CD4-positive, alpha-beta T cell (primary cell): ENCODE data around the gene STOML3. TPM values are rescaled to one million over a fixed set of nuclear protein-coding genes. Genes with fewer than 3 reads are reported as not detected.

ENCODE experiments used
- ATAC-seq: fragments of 200-7000 bp; cut with Tn5 transposase; one replicate; pipeline ENCODE4 v1.10.0; 2022; ENCODE audit warnings: mild to moderate bottlenecking; ENCODE audit not compliant: poor library complexity
- CTCF ChIA-PET: fragments of 350-600 bp; sonication (Branson Sonifier 250); formaldehyde crosslinking; loops from one replicate; lab custom pipeline; 2021; ENCODE audit warnings: antibody characterized with exemption, inconsistent platforms; lab: Charles Lee
- POLR2A ChIA-PET: fragments of 350-600 bp; sonication (Branson Sonifier 250); formaldehyde crosslinking; loops from one replicate; lab custom pipeline; 2021; ENCODE audit warnings: antibody characterized with exemption, inconsistent platforms; lab: Charles Lee
- DNase-seq, 14 experiments: peaks; one replicate each; pipeline ENCODE4 v3.0.0-alpha.2; 2013 to 2020; ENCODE audit warnings: mixed read lengths in 2 of 14
- H3K27ac ChIP-seq, 2 donors: one replicate each; pipeline versions ENCODE4 v1.5.1 to v1.7.0; 2013; ENCODE audit warnings: low read length in 2 of 2, low read depth in 1 of 2, mild to moderate bottlenecking in 1 of 2
- H3K27me3 ChIP-seq, 2 experiments: 1 replicate in 1 of 2; 2 replicates in 1 of 2; pipeline versions ENCODE4 v1.6.1 to v1.7.0; 2013; ENCODE audit warnings: low read length in 2 of 2, control low read depth in 1 of 2, mild to moderate bottlenecking in 1 of 2, moderate library complexity in 1 of 2; ENCODE audit not compliant: insufficient read depth in 2 of 2, control insufficient read depth in 1 of 2
- H3K36me3 ChIP-seq: one replicate; pipeline ENCODE4 v1.6.1; 2013; ENCODE audit warnings: low read length, control low read depth; ENCODE audit not compliant: insufficient read depth
- H3K4me1 ChIP-seq: one replicate; pipeline ENCODE4 v1.6.1; 2013; ENCODE audit warnings: low read length, control low read depth; ENCODE audit not compliant: insufficient read depth
- H3K4me3 ChIP-seq: one replicate; pipeline ENCODE4 v1.5.1; 2013; ENCODE audit warnings: mild to moderate bottlenecking, low read length, moderate library complexity
- H3K9me3 ChIP-seq, 2 experiments: 1 replicate in 1 of 2; 2 replicates in 1 of 2; pipeline versions ENCODE4 v1.6.1 to v1.7.0; 2013; ENCODE audit warnings: low read length in 2 of 2, mild to moderate bottlenecking in 2 of 2, control low read depth in 1 of 2, moderate library complexity in 1 of 2; ENCODE audit not compliant: control insufficient read depth in 1 of 2, insufficient read depth in 1 of 2
- H3K27ac Mint-ChIP-seq: one replicate; pipeline ENCODE4 v1.8.0; 2020; ENCODE audit warnings: mixed read lengths
- H3K27me3 Mint-ChIP-seq: one replicate; pipeline ENCODE4 v1.8.0; 2021; ENCODE audit warnings: mixed read lengths
- H3K36me3 Mint-ChIP-seq: one replicate; pipeline ENCODE4 v1.8.0; 2021; ENCODE audit warnings: low read depth, mixed read lengths
- H3K4me1 Mint-ChIP-seq: one replicate; pipeline ENCODE4 v1.8.0; 2021; ENCODE audit warnings: low read depth, mixed read lengths
- H3K4me3 Mint-ChIP-seq: one replicate; pipeline ENCODE4 v1.8.0; 2020; ENCODE audit warnings: mild to moderate bottlenecking, mixed read lengths
- H3K9me3 Mint-ChIP-seq: one replicate; pipeline ENCODE4 v1.8.0; 2020; ENCODE audit warnings: mixed read lengths
- intact Hi-C, 2 experiments: fragments of 100-400 bp; cut with DNase I in 1 of 2; cut with micrococcal nuclease in 1 of 2; formaldehyde crosslinking; loops; one replicate each; pipeline versions ENCODE4 v1.15.1 to v1.9.0; 2023 to 2025; cut with DNase I, micrococcal nuclease
- total RNA-seq, 174 experiments: library from RNA in 2 of 174; stranded (reverse) in 2 of 174; gene quantifications; one replicate each; pipeline ENCODE4 v1.2.3 and lab custom pipeline; 2021 to 2026
- TF ChIP-seq, protein P1 (sequence below): fragments of 200-600 bp; IDR thresholded peaks from one replicate; pipeline ENCODE4 v1.8.0; 2022; ENCODE audit warnings: antibody characterized with exemption, mild to moderate bottlenecking

The STOML3 gene
- total RNA-seq, 2 experiments from 2014 or later, result not detected

DNA sequence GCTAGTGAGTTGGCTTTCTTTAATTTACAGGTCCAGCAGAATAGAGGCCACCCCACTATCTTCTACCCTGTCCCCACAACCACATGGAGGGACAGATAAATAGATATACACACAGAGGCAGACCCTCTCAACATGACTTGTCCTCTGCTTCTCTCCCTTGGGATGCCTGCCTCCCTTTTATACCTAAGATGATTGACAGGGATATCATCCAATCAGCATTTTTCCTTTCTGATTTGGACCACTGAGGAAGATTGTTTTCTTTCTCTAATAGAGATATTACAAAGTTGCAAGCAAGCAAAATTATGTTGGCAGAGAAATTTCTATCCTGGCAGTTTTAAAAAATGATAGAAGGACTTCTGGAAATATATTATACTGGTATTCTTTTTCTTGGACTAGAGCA lies 35.8 kb downstream of the STOML3 start:
- Mint-ChIP-seq H3K27ac (no peak overlapping the region), H3K27me3 (peaks cover 32% of the 10 kb centered on the region), H3K4me1 (no peaks in the 10 kb centered on the region), H3K36me3 (no peaks in the 10 kb centered on the region), H3K4me3 (no peak overlapping the region), H3K9me3 (no peaks in the 10 kb centered on the region)
- Histone ChIP-seq H3K27ac (no peak overlapping the region), H3K9me3 (peaks cover 0 to 1% of the 10 kb centered on the region in 2 experiments), H3K27me3 (peaks cover 0 to 5% of the 10 kb centered on the region in 2 experiments), H3K4me1 (no peaks in the 10 kb centered on the region), H3K4me3 (no peak overlapping the region), H3K36me3 (no peaks in the 10 kb centered on the region)
- ChIA-PET CTCF (no interaction called here), POLR2A (no interaction called here)
- intact Hi-C loops, result no loop called here
- no peak for ATAC-seq
- TF ChIP-seq, protein P1, sequence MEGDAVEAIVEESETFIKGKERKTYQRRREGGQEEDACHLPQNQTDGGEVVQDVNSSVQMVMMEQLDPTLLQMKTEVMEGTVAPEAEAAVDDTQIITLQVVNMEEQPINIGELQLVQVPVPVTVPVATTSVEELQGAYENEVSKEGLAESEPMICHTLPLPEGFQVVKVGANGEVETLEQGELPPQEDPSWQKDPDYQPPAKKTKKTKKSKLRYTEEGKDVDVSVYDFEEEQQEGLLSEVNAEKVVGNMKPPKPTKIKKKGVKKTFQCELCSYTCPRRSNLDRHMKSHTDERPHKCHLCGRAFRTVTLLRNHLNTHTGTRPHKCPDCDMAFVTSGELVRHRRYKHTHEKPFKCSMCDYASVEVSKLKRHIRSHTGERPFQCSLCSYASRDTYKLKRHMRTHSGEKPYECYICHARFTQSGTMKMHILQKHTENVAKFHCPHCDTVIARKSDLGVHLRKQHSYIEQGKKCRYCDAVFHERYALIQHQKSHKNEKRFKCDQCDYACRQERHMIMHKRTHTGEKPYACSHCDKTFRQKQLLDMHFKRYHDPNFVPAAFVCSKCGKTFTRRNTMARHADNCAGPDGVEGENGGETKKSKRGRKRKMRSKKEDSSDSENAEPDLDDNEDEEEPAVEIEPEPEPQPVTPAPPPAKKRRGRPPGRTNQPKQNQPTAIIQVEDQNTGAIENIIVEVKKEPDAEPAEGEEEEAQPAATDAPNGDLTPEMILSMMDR, result no peak
- DNase-seq, result no peak

DNA sequence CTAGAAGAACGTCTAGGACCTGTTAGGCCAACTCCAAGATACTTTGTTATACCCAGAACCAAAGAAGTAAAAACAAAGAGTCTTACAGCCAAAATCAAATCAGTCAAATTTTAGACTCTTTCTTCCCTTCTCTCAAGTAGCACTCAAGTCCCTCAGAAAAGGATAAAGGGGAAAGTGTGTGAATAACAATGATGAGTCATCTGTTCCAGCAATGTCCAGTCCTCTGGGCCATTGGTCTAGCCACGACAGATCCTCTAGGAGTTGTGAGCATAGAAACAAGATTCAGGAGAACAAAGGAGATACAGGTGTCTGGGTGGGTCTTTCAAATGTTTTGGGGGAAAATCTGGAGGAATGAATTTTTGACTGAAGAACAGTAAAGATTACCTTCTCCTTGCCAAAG lies 36.3 kb downstream of the STOML3 start:
- H3K4me3 ChIP-seq, result no peak overlapping the region
- H3K27me3 Mint-ChIP-seq, result peaks cover 38% of the 10 kb centered on the region
- H3K27ac Mint-ChIP-seq, result no peak overlapping the region
- H3K9me3 ChIP-seq, result no peaks in the 10 kb centered on the region
- H3K9me3 Mint-ChIP-seq, result no peaks in the 10 kb centered on the region
- H3K4me3 Mint-ChIP-seq, result no peak overlapping the region
- intact Hi-C loops, result no loop called here
- TF ChIP-seq, protein P1, result no peak
- H3K27ac ChIP-seq, result no peak overlapping the region
- H3K36me3 ChIP-seq, result no peaks in the 10 kb centered on the region
- no peaks in the 10 kb centered on the region for H3K36me3 Mint-ChIP-seq
- DNase-seq (no peak), ATAC-seq (no peak)
- CTCF ChIA-PET, result no interaction called here
- POLR2A ChIA-PET, result no interaction called here
- peaks cover 0 to 5% of the 10 kb centered on the region in 2 experiments for H3K27me3 ChIP-seq
- no peaks in the 10 kb centered on the region for H3K4me1 Mint-ChIP-seq
- H3K4me1 ChIP-seq, result no peaks in the 10 kb centered on the region

DNA sequence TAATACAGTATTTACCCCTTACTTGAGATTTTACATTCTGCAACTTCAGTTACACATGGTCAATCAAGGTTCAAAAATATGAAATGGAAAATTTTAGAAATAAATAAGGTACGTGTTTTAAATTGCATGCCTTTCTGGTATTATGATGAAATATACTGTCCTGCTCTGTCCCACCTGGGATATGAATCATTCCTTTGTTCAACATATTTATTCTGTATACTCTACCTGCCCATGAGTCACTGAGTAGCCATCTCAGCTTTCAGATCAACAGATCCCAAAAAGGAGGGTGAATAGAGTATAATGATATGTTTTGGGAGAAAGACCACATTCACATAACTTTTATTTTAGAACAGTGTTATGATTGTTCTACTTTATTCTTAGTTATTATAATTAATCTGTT lies 37.8 kb downstream of the STOML3 start:
- CTCF ChIA-PET, result no interaction called here
- no peak overlapping the region for H3K27ac ChIP-seq
- ATAC-seq, result no peak
- Mint-ChIP-seq H3K27ac (no peak overlapping the region), H3K4me3 (no peak overlapping the region), H3K27me3 (peaks cover 39% of the 10 kb centered on the region), H3K9me3 (no peaks in the 10 kb centered on the region), H3K36me3 (no peaks in the 10 kb centered on the region), H3K4me1 (no peaks in the 10 kb centered on the region)
- H3K4me3 ChIP-seq, result no peak overlapping the region
- H3K9me3 ChIP-seq, result peaks cover 0 to 5% of the 10 kb centered on the region in 2 experiments
- no peaks in the 10 kb centered on the region for H3K4me1 ChIP-seq
- POLR2A ChIA-PET, result no interaction called here
- TF ChIP-seq, protein P1, result no peak
- intact Hi-C loops, result no loop called here
- H3K36me3 ChIP-seq, result no peaks in the 10 kb centered on the region
- DNase-seq, result no peak
- peaks cover 0 to 5% of the 10 kb centered on the region in 2 experiments for H3K27me3 ChIP-seq
